Measurements from ENCODE around the gene CHFR.
"Not testable (repeated sequence)": the region's sequence is repeated elsewhere in the genome, so short reads cannot be mapped to it uniquely, and the experiment has no call there.

Gene CHFR

DNA sequence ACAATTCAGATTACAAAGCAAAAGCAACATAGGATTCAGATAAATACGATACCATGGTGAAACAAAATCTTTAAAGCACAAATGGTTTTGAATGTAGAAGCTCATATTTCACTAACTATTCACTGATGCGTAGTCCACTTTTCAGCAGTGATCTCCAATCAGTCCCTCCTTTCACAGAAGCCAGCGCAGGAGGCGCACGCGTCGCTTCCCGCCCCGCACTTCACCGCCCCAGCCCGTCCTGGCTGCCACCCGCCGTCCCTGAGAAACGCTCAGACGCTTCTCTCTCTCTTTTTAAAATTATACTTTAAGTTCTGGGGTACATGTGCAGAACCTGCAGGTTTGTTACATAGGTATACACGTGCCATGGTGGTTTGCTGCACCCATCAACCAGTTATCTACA lies 19.8 kb upstream of the CHFR start:
- CTCF ChIA-PET, result no interaction called here
- no peak for DNase-seq (ENCODE audit: extremely low spot score)
- POLR2A ChIA-PET, result no interaction called here
- TF ChIP-seq ELF4 (IDR thresholded peaks at IDR 0.05) (no peak), ZNF384 (IDR thresholded peaks at IDR 0.05) (no peak), NFRKB (IDR thresholded peaks at IDR 0.05) (no peak), LEF1 (IDR thresholded peaks at IDR 0.05; ENCODE audit: borderline replicate concordance) (no peak), FOXK2 (IDR thresholded peaks at IDR 0.05) (no peak), SUZ12 (IDR thresholded peaks at IDR 0.05) (no peak), SP1 (IDR thresholded peaks at IDR 0.05) (no peak), L3MBTL2 (conservative IDR thresholded peaks at IDR 0.05) (no peak), FOXA1 (IDR thresholded peaks at IDR 0.05) (no peak), CTBP1 (IDR thresholded peaks at IDR 0.05; ENCODE audit: borderline replicate concordance) (no peak), HDGF (IDR thresholded peaks at IDR 0.05; ENCODE audit: borderline replicate concordance) (no peak), TARDBP (IDR thresholded peaks at IDR 0.05) (no peak), ARNT (IDR thresholded peaks at IDR 0.05) (no peak), FOXM1 (IDR thresholded peaks at IDR 0.05; ENCODE audit: borderline replicate concordance) (no peak), BHLHE40 (IDR thresholded peaks at IDR 0.05; ENCODE audit: borderline replicate concordance) (no peak)
- TF ChIP-seq, protein P1, sequence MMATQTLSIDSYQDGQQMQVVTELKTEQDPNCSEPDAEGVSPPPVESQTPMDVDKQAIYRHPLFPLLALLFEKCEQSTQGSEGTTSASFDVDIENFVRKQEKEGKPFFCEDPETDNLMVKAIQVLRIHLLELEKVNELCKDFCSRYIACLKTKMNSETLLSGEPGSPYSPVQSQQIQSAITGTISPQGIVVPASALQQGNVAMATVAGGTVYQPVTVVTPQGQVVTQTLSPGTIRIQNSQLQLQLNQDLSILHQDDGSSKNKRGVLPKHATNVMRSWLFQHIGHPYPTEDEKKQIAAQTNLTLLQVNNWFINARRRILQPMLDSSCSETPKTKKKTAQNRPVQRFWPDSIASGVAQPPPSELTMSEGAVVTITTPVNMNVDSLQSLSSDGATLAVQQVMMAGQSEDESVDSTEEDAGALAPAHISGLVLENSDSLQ (IDR thresholded peaks at IDR 0.05), result no peak

- TF ChIP-seq FOXM1 (IDR thresholded peaks at IDR 0.05; ENCODE audit: borderline replicate concordance), result no peak
- no peak for TF ChIP-seq LEF1 (IDR thresholded peaks at IDR 0.05; ENCODE audit: borderline replicate concordance)
- TF ChIP-seq HDGF (IDR thresholded peaks at IDR 0.05; ENCODE audit: borderline replicate concordance), result no peak
- TF ChIP-seq FOXA1 (IDR thresholded peaks at IDR 0.05), result no peak
- no peak for TF ChIP-seq CTBP1 (IDR thresholded peaks at IDR 0.05; ENCODE audit: borderline replicate concordance)
- no peak for TF ChIP-seq SUZ12 (IDR thresholded peaks at IDR 0.05)
- no peak for TF ChIP-seq ELF4 (IDR thresholded peaks at IDR 0.05)
- TF ChIP-seq SP1 (IDR thresholded peaks at IDR 0.05), result no peak
- TF ChIP-seq ZNF384 (IDR thresholded peaks at IDR 0.05), result no peak
- TF ChIP-seq, protein P1 (IDR thresholded peaks at IDR 0.05), result no peak
- no peak for TF ChIP-seq BHLHE40 (IDR thresholded peaks at IDR 0.05; ENCODE audit: borderline replicate concordance)
- TF ChIP-seq NFRKB (IDR thresholded peaks at IDR 0.05), result no peak
- TF ChIP-seq TARDBP (IDR thresholded peaks at IDR 0.05), result no peak
- no peak for TF ChIP-seq ARNT (IDR thresholded peaks at IDR 0.05)
- ChIA-PET CTCF (no interaction called here), POLR2A (no interaction called here)
- no peak for DNase-seq (ENCODE audit: extremely low spot score)
Observed at GRCh38 chr12:132904718-132905328, 17.4 kb upstream of the CHFR start.

DNA sequence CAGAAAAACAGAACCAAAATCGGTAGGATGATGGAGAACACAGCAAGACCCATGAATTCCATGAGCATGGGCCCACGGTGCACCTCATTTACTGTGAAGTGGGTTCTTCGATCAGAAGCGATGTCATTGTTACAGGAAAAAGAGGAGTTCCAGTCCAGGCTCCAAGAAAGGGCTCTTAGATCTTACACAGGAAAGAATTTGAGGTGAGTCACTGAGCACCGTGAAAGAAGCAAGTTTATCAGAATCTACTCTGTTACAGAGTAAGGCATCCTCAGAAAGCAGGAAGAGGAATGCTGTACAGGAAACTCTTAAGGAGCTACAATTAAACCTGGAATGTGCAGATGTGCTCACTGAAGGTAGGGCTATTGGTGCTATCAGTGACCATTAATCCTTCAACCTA lies 11.6 kb upstream of the CHFR start:
- POLR2A ChIA-PET, result no interaction called here
- no peak for DNase-seq (ENCODE audit: extremely low spot score)
- TF ChIP-seq FOXM1 (IDR thresholded peaks at IDR 0.05; ENCODE audit: borderline replicate concordance), result no peak
- no peak for TF ChIP-seq ARNT (IDR thresholded peaks at IDR 0.05)
- TF ChIP-seq L3MBTL2 (conservative IDR thresholded peaks at IDR 0.05), result no peak
- no peak for TF ChIP-seq HDGF (IDR thresholded peaks at IDR 0.05; ENCODE audit: borderline replicate concordance)
- no peak for TF ChIP-seq FOXA1 (IDR thresholded peaks at IDR 0.05)
- TF ChIP-seq NFRKB (IDR thresholded peaks at IDR 0.05), result no peak
- TF ChIP-seq FOXK2 (IDR thresholded peaks at IDR 0.05), result no peak
- TF ChIP-seq, protein P1 (IDR thresholded peaks at IDR 0.05), result no peak
- TF ChIP-seq LEF1 (IDR thresholded peaks at IDR 0.05; ENCODE audit: borderline replicate concordance), result no peak
- no peak for TF ChIP-seq CTBP1 (IDR thresholded peaks at IDR 0.05; ENCODE audit: borderline replicate concordance)
- TF ChIP-seq ELF4 (IDR thresholded peaks at IDR 0.05), result no peak
- TF ChIP-seq BHLHE40 (IDR thresholded peaks at IDR 0.05; ENCODE audit: borderline replicate concordance), result no peak
- CTCF ChIA-PET, result no interaction called here

DNA sequence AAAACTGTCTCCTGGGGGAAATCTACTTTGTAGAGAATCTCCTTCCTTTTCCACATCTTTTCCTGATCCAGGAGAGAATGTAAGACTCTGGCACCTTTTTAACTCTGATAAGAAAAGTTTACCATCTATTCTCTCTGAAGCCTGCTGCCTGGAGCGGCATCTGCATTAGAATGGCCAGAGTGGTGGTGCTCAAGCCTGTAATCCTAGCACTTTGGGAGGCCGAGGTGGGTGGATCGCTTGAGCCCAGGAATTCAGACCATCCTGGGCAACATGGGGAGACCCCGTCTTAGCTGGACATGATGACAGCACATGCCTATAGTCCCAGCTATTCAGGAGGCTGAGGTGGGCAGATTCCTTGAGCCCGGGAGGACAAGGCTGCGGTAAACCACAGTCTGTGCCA lies 1.4 kb upstream of the CHFR start:
- ChIA-PET CTCF (no interaction called here), POLR2A (no interaction called here)
- no peak for TF ChIP-seq ELF4 (IDR thresholded peaks at IDR 0.05)
- TF ChIP-seq NFRKB (IDR thresholded peaks at IDR 0.05), result no peak
- TF ChIP-seq SP1 (IDR thresholded peaks at IDR 0.05), result no peak
- no peak for TF ChIP-seq FOXK2 (IDR thresholded peaks at IDR 0.05)
- no peak for DNase-seq (ENCODE audit: extremely low spot score)

DNA sequence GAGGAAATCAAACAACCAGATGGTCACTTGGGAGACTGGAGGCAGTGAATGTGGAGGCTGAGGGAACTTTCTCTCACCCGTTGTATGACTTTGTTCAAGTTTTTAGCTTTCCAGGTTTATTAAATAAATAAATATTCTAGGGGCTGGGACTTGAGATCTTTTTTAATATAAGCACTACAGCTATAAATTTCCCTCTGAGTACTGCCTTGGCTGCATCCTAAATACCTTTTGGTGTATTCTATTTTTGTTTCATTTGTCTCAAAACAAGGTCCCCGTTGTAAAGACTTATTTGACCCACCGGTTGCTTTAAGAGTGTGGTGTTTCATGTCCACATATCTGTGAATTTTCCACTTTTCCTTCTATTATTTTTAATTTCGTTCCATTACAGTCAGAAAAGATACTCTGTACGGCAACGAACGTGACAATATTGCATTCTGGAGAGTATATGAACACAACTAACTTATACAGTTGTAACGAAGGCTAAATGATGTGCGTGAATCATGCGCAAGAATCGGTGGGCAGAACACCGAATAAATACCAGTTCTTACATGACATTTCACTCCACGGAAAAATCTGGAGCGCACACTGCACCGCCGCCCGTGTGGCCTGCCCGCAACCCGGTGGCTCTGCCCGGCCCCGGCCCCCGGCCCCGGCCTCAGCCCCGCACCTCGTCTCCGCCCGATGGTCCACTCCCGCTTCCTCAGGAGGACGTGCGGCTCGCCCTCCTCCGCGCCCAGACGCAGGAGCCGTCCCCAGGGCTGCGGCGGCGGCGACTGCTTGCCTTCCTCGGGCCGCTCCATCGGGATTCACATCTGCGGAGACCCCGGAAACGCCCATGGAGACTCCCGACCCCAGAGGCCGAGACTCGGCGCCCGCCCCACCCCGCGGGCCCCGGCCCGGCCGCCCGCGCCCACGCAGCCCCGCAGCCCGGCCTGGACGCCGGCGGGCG lies 602 bp downstream of the CHFR start:
- CTCF ChIA-PET, result no interaction called here
- POLR2A ChIA-PET, result interaction anchor here (0.9 to 1.0 kb wide), 2 partner anchors 22 to 193 kb away, joined by 3 to 6 read pairs; no protein-coding TSS in a partner anchor
- peak; percentile 43 for DNase-seq (ENCODE audit: extremely low spot score)
- peak; percentile 12; the same call in 1 of the 2 replicates for TF ChIP-seq L3MBTL2 (conservative IDR thresholded peaks at IDR 0.05)
- TF ChIP-seq NFRKB (IDR thresholded peaks at IDR 0.05), result no peak

DNA sequence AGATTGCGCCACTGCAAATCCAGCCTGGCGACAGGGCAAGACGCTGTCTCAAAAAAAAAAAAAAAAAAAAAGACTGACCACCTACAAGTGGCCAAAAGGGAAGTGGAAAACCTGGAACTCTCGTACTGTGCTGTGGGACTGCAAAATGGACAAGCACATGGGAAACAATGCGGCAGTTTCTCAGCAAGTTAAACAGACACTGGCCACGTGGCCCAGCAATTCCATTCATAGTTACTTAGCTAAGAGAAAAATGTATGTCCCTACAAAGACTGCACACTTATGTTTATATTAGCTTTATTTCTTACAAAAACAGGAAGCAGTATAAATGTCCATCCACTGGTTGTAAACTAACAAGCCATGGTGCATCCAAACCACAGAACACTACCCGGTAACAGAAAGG lies 5.6 kb downstream of the CHFR start:
- ChIA-PET CTCF (no interaction called here), POLR2A (no interaction called here)
- DNase-seq (ENCODE audit: extremely low spot score), result no peak
- TF ChIP-seq TARDBP (IDR thresholded peaks at IDR 0.05) (no peak), SUZ12 (IDR thresholded peaks at IDR 0.05) (no peak), ZNF384 (IDR thresholded peaks at IDR 0.05) (no peak), CTBP1 (IDR thresholded peaks at IDR 0.05; ENCODE audit: borderline replicate concordance) (no peak), ARNT (IDR thresholded peaks at IDR 0.05) (no peak), L3MBTL2 (conservative IDR thresholded peaks at IDR 0.05) (no peak), LEF1 (IDR thresholded peaks at IDR 0.05; ENCODE audit: borderline replicate concordance) (no peak), FOXK2 (IDR thresholded peaks at IDR 0.05) (no peak), HDGF (IDR thresholded peaks at IDR 0.05; ENCODE audit: borderline replicate concordance) (no peak)
- TF ChIP-seq, protein P1 (IDR thresholded peaks at IDR 0.05), result no peak

- CTCF ChIA-PET; POLR2A ChIA-PET; DNase-seq (ENCODE audit: extremely low spot score): not testable (repeated sequence)
Observed at GRCh38 chr12:132874620-132875019, 12.8 kb downstream of the CHFR start.

All from HEK293T (cell line).